Measurements from ENCODE around the gene KIF26B. TPM values are rescaled to one million over a fixed set of nuclear protein-coding genes. Genes with fewer than 3 reads are reported as not detected.
"Not testable (repeated sequence)": the region's sequence is repeated elsewhere in the genome, so short reads cannot be mapped to it uniquely, and the experiment has no call there.

KIF26B gene
- total RNA-seq, 2 donors from 2014 or later = not detected

DNA sequence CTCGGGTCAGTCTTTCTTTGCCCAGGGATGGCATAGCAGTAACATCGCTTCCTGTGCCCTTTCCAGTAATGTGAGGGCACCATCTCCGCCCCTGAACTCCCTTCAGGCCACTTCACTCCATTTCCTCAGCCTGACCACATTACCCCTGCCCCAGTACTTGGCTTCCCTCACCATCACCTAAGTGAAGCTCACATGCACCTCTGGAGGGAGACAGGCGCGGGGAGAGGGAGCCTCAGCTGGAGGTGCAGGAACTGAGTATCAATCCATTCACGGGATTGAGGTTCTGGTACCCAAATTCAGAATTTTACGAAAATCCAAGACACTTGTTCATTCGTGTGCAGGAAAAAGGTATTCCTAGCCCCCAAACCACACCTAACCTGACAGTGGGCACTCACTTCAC, 540.4 kb downstream of the KIF26B start:
- Mint-ChIP-seq H3K27ac (no peak overlapping the region), H3K27me3 (no peaks in the 10 kb centered on the region), H3K9me3 (no peaks in the 10 kb centered on the region), H3K36me3 (no peaks in the 10 kb centered on the region), H3K4me3 (no peak overlapping the region), H3K4me1 (ENCODE audit: low read depth in 2 of 2) (no peaks in the 10 kb centered on the region)
- ATAC-seq (no peak), DNase-seq (ENCODE audit: low spot score) (no peak)

DNA sequence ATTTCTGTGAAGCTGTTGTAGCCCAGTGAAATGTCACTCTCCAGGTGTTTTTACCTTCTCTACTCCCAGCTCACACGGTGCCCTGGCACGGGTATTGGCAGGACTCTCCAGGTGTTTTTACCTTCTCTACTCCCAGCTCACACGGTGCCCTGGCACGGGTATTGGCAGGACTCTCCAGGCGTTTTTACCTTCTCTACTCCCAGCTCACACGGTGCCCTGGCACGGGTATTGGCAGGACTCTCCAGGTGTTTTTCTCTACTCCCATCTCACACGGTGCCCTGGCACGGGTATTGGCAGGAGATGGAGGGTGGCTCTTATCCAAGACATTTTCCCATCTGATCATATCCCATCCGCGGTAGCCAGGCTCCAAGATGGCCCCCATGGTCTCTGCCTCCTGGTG, 540.9 kb downstream of the KIF26B start:
- H3K36me3 Mint-ChIP-seq; DNase-seq (ENCODE audit: low spot score); H3K4me3 Mint-ChIP-seq; ATAC-seq; H3K4me1 Mint-ChIP-seq (ENCODE audit: low read depth in 2 of 2); H3K9me3 Mint-ChIP-seq; H3K27ac Mint-ChIP-seq; H3K27me3 Mint-ChIP-seq: not testable (repeated sequence)

- Mint-ChIP-seq H3K9me3 (no peaks in the 10 kb centered on the region), H3K4me1 (ENCODE audit: low read depth in 2 of 2) (no peaks in the 10 kb centered on the region), H3K27me3 (no peaks in the 10 kb centered on the region), H3K4me3 (no peak overlapping the region), H3K36me3 (no peaks in the 10 kb centered on the region), H3K27ac (no peak overlapping the region)
- ATAC-seq (no peak), DNase-seq (ENCODE audit: low spot score) (no peak)
Measured at GRCh38 chr1:245698116-245698515, 543.3 kb downstream of the KIF26B start.

GRCh38 chr1:245698860-245699259, 544.1 kb downstream of the KIF26B start:
- H3K4me3 Mint-ChIP-seq = no peak overlapping the region
- H3K27me3 Mint-ChIP-seq = no peaks in the 10 kb centered on the region
- H3K4me1 Mint-ChIP-seq (ENCODE audit: low read depth in 2 of 2) = no peaks in the 10 kb centered on the region
- no peaks in the 10 kb centered on the region for H3K36me3 Mint-ChIP-seq
- H3K27ac Mint-ChIP-seq = no peak overlapping the region
- H3K9me3 Mint-ChIP-seq = no peaks in the 10 kb centered on the region
- ATAC-seq (no peak), DNase-seq (ENCODE audit: low spot score) (no peak)

DNA sequence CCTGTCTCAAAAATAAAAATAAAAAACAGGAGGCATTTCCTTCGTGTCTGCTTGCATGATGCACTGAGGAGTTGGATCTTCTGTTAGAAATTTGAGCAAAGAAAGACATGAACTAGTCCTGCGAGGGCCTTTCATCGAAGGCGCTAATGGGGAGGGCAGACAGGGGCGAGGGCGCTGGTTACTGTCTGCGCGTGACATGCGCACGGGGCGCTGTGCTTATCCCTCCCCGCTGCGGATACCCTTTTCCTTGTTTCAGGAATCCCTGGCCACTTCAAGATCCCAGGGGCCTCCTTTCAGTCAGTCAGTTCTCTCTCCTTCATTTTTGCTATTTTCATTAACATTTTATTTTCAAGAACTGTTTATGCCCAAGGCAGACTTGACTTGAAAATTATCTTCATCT, 545.8 kb downstream of the KIF26B start:
- ATAC-seq = no peak
- H3K4me3 Mint-ChIP-seq = no peak overlapping the region

GRCh38 chr1:245701631-245702030, 546.8 kb downstream of the KIF26B start:
- ATAC-seq (no peak), DNase-seq (ENCODE audit: low spot score) (no peak)
- no peaks in the 10 kb centered on the region for H3K4me1 Mint-ChIP-seq (ENCODE audit: low read depth in 2 of 2)
- H3K27me3 Mint-ChIP-seq = no peaks in the 10 kb centered on the region
- no peaks in the 10 kb centered on the region for H3K9me3 Mint-ChIP-seq
- no peak overlapping the region for H3K4me3 Mint-ChIP-seq
- H3K36me3 Mint-ChIP-seq = no peaks in the 10 kb centered on the region
- no peak overlapping the region for H3K27ac Mint-ChIP-seq

More for the DNA sequence above, 545.8 kb downstream of the KIF26B start:
- H3K36me3 Mint-ChIP-seq = no peaks in the 10 kb centered on the region
- no peaks in the 10 kb centered on the region for H3K9me3 Mint-ChIP-seq
- H3K27ac Mint-ChIP-seq = no peak overlapping the region
- H3K27me3 Mint-ChIP-seq = no peaks in the 10 kb centered on the region
- DNase-seq (ENCODE audit: low spot score) = no peak
- no peaks in the 10 kb centered on the region for H3K4me1 Mint-ChIP-seq (ENCODE audit: low read depth in 2 of 2)

- ATAC-seq = no peak
- Mint-ChIP-seq H3K27ac (no peak overlapping the region), H3K4me3 (no peak overlapping the region), H3K27me3 (no peaks in the 10 kb centered on the region), H3K4me1 (ENCODE audit: low read depth in 2 of 2) (no peaks in the 10 kb centered on the region), H3K36me3 (no peaks in the 10 kb centered on the region), H3K9me3 (no peaks in the 10 kb centered on the region)
- no peak for DNase-seq (ENCODE audit: low spot score)
Measured at GRCh38 chr1:245702346-245702745, 547.6 kb downstream of the KIF26B start.

DNA sequence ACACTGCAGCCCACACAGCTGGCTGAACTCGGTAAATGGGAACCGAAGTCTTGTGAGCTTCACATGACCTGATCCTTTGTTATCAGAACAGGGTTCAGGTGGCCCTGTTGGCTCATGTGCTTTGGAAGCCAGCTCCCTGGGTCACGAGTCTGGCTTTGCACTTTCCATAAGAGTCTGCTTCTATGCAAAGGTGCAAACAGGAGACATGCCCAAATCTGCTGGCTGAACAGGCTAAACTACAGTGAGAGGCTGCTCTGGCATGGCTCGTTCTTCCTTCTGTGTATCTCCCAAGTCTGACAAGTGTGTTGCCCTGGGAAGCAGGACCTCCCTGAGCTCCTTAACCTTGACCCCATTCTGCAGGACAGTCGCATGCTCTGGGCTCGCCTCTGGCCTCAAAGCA, 549.6 kb downstream of the KIF26B start:
- no peak overlapping the region for H3K4me3 Mint-ChIP-seq
- no peak overlapping the region for H3K27ac Mint-ChIP-seq
- no peaks in the 10 kb centered on the region for H3K27me3 Mint-ChIP-seq
- H3K36me3 Mint-ChIP-seq = no peaks in the 10 kb centered on the region
- DNase-seq (ENCODE audit: low spot score) (no peak), ATAC-seq (no peak)
- no peaks in the 10 kb centered on the region for H3K9me3 Mint-ChIP-seq
- H3K4me1 Mint-ChIP-seq (ENCODE audit: low read depth in 2 of 2) = no peaks in the 10 kb centered on the region

DNA sequence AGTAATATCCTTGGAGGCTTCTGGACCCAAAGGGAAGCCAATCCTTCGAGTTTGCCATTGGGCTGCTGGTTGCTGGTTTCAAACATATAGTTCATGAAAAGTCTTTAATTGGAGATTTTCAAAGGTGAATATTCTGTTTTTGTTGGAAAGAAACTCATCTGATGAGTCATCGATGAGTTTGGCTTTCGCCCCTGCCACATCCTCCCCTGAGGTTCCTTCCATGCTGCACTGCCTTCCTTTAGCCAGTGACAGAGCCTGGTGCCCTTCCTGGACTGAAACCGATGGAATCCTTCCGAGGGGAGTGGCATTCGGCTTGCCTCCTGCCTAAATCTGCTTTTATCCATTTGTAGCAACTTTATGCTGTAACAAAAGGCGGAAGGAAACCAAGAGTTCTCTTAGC, 550.0 kb downstream of the KIF26B start:
- Mint-ChIP-seq H3K4me3 (no peak overlapping the region), H3K27me3 (no peaks in the 10 kb centered on the region), H3K4me1 (ENCODE audit: low read depth in 2 of 2) (no peaks in the 10 kb centered on the region), H3K27ac (no peak overlapping the region), H3K9me3 (no peaks in the 10 kb centered on the region), H3K36me3 (no peaks in the 10 kb centered on the region)
- ATAC-seq (no peak), DNase-seq (ENCODE audit: low spot score) (no peak)

DNA sequence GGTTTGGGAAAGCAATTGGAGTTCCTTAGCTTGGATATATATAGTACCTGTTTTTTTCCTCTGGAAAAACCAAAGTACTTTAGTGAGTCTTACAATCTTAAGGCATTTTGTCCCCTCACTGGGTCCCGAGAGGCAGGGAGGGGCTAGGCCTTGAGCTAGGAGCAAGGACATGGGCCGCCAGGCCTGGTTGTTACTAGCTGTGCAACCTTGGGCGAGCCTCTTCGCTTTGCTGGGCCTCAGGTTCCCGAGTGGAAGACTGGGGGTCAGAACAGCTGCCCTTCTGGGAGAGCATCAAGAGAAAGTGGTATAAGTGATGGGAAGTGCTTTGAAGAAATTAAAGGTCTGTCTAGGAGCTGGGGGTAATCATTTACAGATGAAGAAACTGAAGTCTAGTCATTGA, 553.2 kb downstream of the KIF26B start:
- no peaks in the 10 kb centered on the region for H3K27me3 Mint-ChIP-seq
- no peak overlapping the region for H3K4me3 Mint-ChIP-seq
- H3K27ac Mint-ChIP-seq = no peak overlapping the region
- DNase-seq (ENCODE audit: low spot score) (no peak), ATAC-seq (no peak)
- no peaks in the 10 kb centered on the region for H3K9me3 Mint-ChIP-seq
- no peaks in the 10 kb centered on the region for H3K4me1 Mint-ChIP-seq (ENCODE audit: low read depth in 2 of 2)
- H3K36me3 Mint-ChIP-seq = no peaks in the 10 kb centered on the region

DNA sequence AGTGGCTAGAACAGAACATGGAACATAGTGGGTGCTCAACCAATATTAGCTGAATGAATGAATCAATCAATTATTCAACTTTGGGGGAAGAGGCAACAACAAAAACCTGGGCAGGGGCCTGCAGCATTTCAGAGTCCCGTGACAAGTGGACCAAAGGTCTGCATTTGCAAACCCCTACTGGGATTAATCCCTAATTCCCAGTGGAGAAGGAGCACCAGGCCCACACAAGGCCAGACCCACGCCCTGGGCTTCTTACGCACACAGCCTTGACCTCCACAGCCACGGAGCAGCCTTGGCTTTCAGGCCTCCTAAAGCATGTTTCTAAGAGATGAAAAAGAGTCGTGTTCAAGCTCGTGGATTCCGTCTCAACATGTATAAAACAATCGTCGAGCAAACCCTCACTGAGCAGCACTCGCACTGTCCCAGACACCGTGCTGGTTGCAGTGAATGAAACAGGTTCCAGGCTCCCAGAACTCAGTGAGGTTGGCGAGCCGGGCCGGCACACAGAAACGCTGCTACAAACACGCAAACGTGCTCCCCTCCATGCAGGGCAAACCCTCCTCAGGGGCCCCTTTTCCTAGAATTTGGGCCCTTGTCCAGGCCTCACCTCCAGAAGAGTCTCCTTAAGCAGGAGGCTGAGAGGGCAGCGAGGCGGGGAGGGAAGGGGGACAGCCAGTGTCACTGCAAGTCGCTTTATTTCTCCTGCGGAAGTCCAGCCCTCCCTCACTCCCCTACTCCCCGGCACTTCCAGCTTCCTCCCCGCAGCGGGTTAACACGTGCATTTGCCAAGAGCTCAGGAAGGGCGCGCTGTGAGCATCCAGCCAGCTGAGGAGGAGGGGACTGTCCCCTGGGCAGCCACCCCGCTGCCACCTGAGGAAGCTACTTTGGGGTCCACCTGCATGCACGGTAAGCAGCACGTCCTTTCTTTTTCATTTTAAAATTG, 556.4 kb downstream of the KIF26B start:
- no peaks in the 10 kb centered on the region for H3K4me1 Mint-ChIP-seq (ENCODE audit: low read depth in 2 of 2)
- no peak overlapping the region for H3K27ac Mint-ChIP-seq
- no peak for DNase-seq (ENCODE audit: low spot score)
- no peaks in the 10 kb centered on the region for H3K36me3 Mint-ChIP-seq
- no peaks in the 10 kb centered on the region for H3K9me3 Mint-ChIP-seq
- ATAC-seq = no peak
- no peak overlapping the region for H3K4me3 Mint-ChIP-seq
- H3K27me3 Mint-ChIP-seq = no peaks in the 10 kb centered on the region

GRCh38 chr1:245714027-245714426, 559.2 kb downstream of the KIF26B start:
- not testable (repeated sequence) for H3K27me3 Mint-ChIP-seq; ATAC-seq; H3K4me1 Mint-ChIP-seq (ENCODE audit: low read depth in 2 of 2); H3K36me3 Mint-ChIP-seq; H3K27ac Mint-ChIP-seq; DNase-seq (ENCODE audit: low spot score); H3K4me3 Mint-ChIP-seq; H3K9me3 Mint-ChIP-seq

- Mint-ChIP-seq H3K4me1 (ENCODE audit: low read depth in 2 of 2) (no peaks in the 10 kb centered on the region), H3K9me3 (peaks cover 3% of the 10 kb centered on the region), H3K27ac (no peak overlapping the region), H3K36me3 (no peaks in the 10 kb centered on the region), H3K27me3 (no peaks in the 10 kb centered on the region), H3K4me3 (no peak overlapping the region)
- no peak for DNase-seq (ENCODE audit: low spot score)
- no peak for ATAC-seq
Measured at GRCh38 chr1:245715291-245715701, 560.5 kb downstream of the KIF26B start.

DNA sequence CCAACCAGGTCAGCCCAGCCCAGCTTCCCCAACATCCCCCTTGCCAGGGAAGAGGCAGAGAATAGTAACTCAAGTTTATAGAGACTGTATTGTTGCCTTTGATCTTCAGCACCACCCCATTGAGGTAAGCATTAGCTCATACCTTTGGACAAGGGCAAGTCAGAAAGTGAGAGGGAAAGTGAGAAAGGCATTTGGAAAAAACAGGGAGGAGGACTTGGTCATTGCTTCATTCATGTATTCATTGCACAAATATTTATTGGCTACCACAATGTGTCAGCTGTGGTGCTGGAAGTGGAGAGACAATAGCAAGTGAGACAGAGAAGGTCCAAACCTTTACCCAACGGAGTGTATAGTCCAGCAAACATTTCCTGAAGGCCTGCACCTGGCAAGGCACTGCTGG, 561.2 kb downstream of the KIF26B start:
- H3K4me1 Mint-ChIP-seq (ENCODE audit: low read depth in 2 of 2) = no peaks in the 10 kb centered on the region
- H3K27ac Mint-ChIP-seq = no peak overlapping the region
- H3K36me3 Mint-ChIP-seq = no peaks in the 10 kb centered on the region
- H3K9me3 Mint-ChIP-seq = peaks cover 3% of the 10 kb centered on the region
- H3K4me3 Mint-ChIP-seq = no peak overlapping the region
- DNase-seq (ENCODE audit: low spot score) = no peak
- no peak for ATAC-seq
- no peaks in the 10 kb centered on the region for H3K27me3 Mint-ChIP-seq

- H3K27me3 Mint-ChIP-seq = no peaks in the 10 kb centered on the region
- H3K4me1 Mint-ChIP-seq (ENCODE audit: low read depth in 2 of 2) = no peaks in the 10 kb centered on the region
- no peak overlapping the region for H3K4me3 Mint-ChIP-seq
- no peak overlapping the region for H3K27ac Mint-ChIP-seq
- no peaks in the 10 kb centered on the region for H3K36me3 Mint-ChIP-seq
- peaks cover 3% of the 10 kb centered on the region for H3K9me3 Mint-ChIP-seq
- no peak for ATAC-seq
- DNase-seq (ENCODE audit: low spot score) = no peak
Measured at GRCh38 chr1:245716561-245716960, 561.8 kb downstream of the KIF26B start.
